Esophagus (tissue), 2 donors: Measurements from ENCODE around the gene IQSEC1. TPM values are rescaled to one million over a fixed set of nuclear protein-coding genes. Genes with fewer than 3 reads are reported as not detected.

Source experiments
- H3K27ac ChIP-seq, 2 donors: one replicate each; pipeline ENCODE4 v1.5.1; 2013; ENCODE audit warnings: low read depth in 2 of 2, mild to moderate bottlenecking in 2 of 2, inconsistent platforms in 1 of 2, low read length in 1 of 2, moderate library complexity in 1 of 2
- H3K27me3 ChIP-seq, 2 donors: one replicate each; pipeline ENCODE4 v1.6.1; 2013; ENCODE audit warnings: low read length in 2 of 2, control low read depth in 1 of 2, mild to moderate bottlenecking in 1 of 2; ENCODE audit not compliant: insufficient read depth in 2 of 2, control insufficient read depth in 1 of 2
- H3K36me3 ChIP-seq, 2 donors: one replicate each; pipeline ENCODE4 v1.6.1; 2013; ENCODE audit warnings: low read length in 1 of 2; ENCODE audit not compliant: control insufficient read depth in 2 of 2, insufficient read depth in 2 of 2
- H3K4me1 ChIP-seq, 2 donors: one replicate each; pipeline ENCODE4 v1.6.1; 2013; ENCODE audit warnings: low read length in 1 of 2; ENCODE audit not compliant: control insufficient read depth in 2 of 2, insufficient read depth in 2 of 2
- H3K4me3 ChIP-seq, 2 donors: one replicate each; pipeline ENCODE4 v1.5.1; 2013; ENCODE audit warnings: low read length in 2 of 2, mild to moderate bottlenecking in 2 of 2, low read depth in 1 of 2, moderate library complexity in 1 of 2
- H3K9me3 ChIP-seq, 2 donors: one replicate each; pipeline ENCODE4 v1.6.1; 2013; ENCODE audit warnings: mild to moderate bottlenecking in 2 of 2, low read depth in 1 of 2, low read length in 1 of 2, moderate library complexity in 1 of 2; ENCODE audit not compliant: control insufficient read depth in 2 of 2, insufficient read depth in 1 of 2
- WGBS, 2 donors: extraction: QIAGEN DNeasy Blood & Tissue Kit; methylation state at CpG; one replicate each; pipeline ENCODE4 v1.1.7; 2013; 5-methylcytosine and 5-hydroxymethylcytosine counted together
- polyA plus RNA-seq, 2 donors: library from polyadenylated mRNA; stranded (reverse); fragments of 200-250 nt; gene quantifications; one replicate each; pipeline ENCODE4 v1.2.3, GENCODE V29; 2013
- donor health status: healthy with polysubstance abuse.
- donor health status: Bipolar disorder and iron deficiency.

The IQSEC1 gene
- polyA plus RNA-seq, 2 donors: 4.1 to 5.2 TPM

GRCh38 chr3:12961697-12962036, 111.6 kb downstream of the IQSEC1 start:
- Histone ChIP-seq H3K4me1 (peaks cover 13 to 24% of the 10 kb centered on the region in 2 donors), H3K27ac (no peak overlapping the region), H3K36me3 (no peaks in the 10 kb centered on the region), H3K27me3 (no peaks in the 10 kb centered on the region), H3K4me3 (no peak overlapping the region), H3K9me3 (no peaks in the 10 kb centered on the region)
- WGBS, 2 donors: 84 to 89% methylated on average over 1 of the region's 1 CpG

GRCh38 chr3:12961007-12961696, 112.1 kb downstream of the IQSEC1 start:
- no peak overlapping the region for H3K27ac ChIP-seq
- WGBS, 2 donors: 82% methylated on average over 4 of the region's 4 CpGs
- no peaks in the 10 kb centered on the region for H3K36me3 ChIP-seq
- no peaks in the 10 kb centered on the region for H3K27me3 ChIP-seq
- H3K9me3 ChIP-seq: no peaks in the 10 kb centered on the region
- peaks cover 11 to 24% of the 10 kb centered on the region in 2 donors for H3K4me1 ChIP-seq
- H3K4me3 ChIP-seq: no peak overlapping the region

GRCh38 chr3:12960497-12960896, 112.7 kb downstream of the IQSEC1 start:
- Histone ChIP-seq H3K4me3 (no peak overlapping the region), H3K9me3 (no peaks in the 10 kb centered on the region), H3K27ac (peak overlapping the region in 1 of 2 donors; percentile 6), H3K36me3 (no peaks in the 10 kb centered on the region), H3K4me1 (peaks cover 10 to 29% of the 10 kb centered on the region in 2 donors), H3K27me3 (no peaks in the 10 kb centered on the region)
- WGBS, 2 donors: 77 to 86% methylated on average over 3 of the region's 3 CpGs

GRCh38 chr3:12959838-12960378, 113.3 kb downstream of the IQSEC1 start:
- Histone ChIP-seq H3K9me3 (no peaks in the 10 kb centered on the region), H3K27me3 (no peaks in the 10 kb centered on the region), H3K27ac (peak overlapping the region in 1 of 2 donors; percentile 6), H3K4me3 (no peak overlapping the region), H3K4me1 (peaks cover 10 to 34% of the 10 kb centered on the region in 2 donors), H3K36me3 (no peaks in the 10 kb centered on the region)
- WGBS, 2 donors: 69% methylated on average over 15 of the region's 15 CpGs

- H3K4me1 ChIP-seq: peaks cover 14 to 39% of the 10 kb centered on the region in 2 donors
- no peaks in the 10 kb centered on the region for H3K27me3 ChIP-seq
- H3K4me3 ChIP-seq: no peak overlapping the region
- peak overlapping the region in 1 of 2 donors; percentile 19 for H3K27ac ChIP-seq
- H3K9me3 ChIP-seq: no peaks in the 10 kb centered on the region
- H3K36me3 ChIP-seq: no peaks in the 10 kb centered on the region
- 65 to 68% methylated on average over 7 of the region's 7 CpGs for WGBS, 2 donors
Observed at GRCh38 chr3:12959410-12959809, 113.8 kb downstream of the IQSEC1 start.

GRCh38 chr3:12957824-12958792, 115.1 kb downstream of the IQSEC1 start:
- H3K9me3 ChIP-seq: no peaks in the 10 kb centered on the region
- WGBS, 2 donors: 86 to 90% methylated on average over 13 of the region's 13 CpGs
- no peak overlapping the region for H3K27ac ChIP-seq
- H3K27me3 ChIP-seq: no peaks in the 10 kb centered on the region
- H3K4me1 ChIP-seq: peaks cover 14 to 39% of the 10 kb centered on the region in 2 donors
- H3K4me3 ChIP-seq: no peak overlapping the region
- H3K36me3 ChIP-seq: no peaks in the 10 kb centered on the region

GRCh38 chr3:12957339-12957738, 115.9 kb downstream of the IQSEC1 start:
- no peak overlapping the region for H3K4me3 ChIP-seq
- peaks cover 14 to 37% of the 10 kb centered on the region in 2 donors for H3K4me1 ChIP-seq
- H3K36me3 ChIP-seq: no peaks in the 10 kb centered on the region
- WGBS, 2 donors: 53 to 68% methylated on average over 8 of the region's 8 CpGs
- H3K9me3 ChIP-seq: no peaks in the 10 kb centered on the region
- H3K27me3 ChIP-seq: no peaks in the 10 kb centered on the region
- H3K27ac ChIP-seq: peak overlapping the region in 1 of 2 donors; percentile 29

- no peaks in the 10 kb centered on the region for H3K9me3 ChIP-seq
- WGBS, 2 donors: 85 to 91% methylated on average over 5 of the region's 5 CpGs
- H3K36me3 ChIP-seq: no peaks in the 10 kb centered on the region
- no peaks in the 10 kb centered on the region for H3K27me3 ChIP-seq
- peaks cover 14 to 36% of the 10 kb centered on the region in 2 donors for H3K4me1 ChIP-seq
- H3K4me3 ChIP-seq: no peak overlapping the region
- no peak overlapping the region for H3K27ac ChIP-seq
Observed at GRCh38 chr3:12956316-12956660, 116.9 kb downstream of the IQSEC1 start.

- peak overlapping the region; percentile 52 to 66 for H3K27ac ChIP-seq
- H3K4me3 ChIP-seq: no peak overlapping the region
- peaks cover 14 to 32% of the 10 kb centered on the region in 2 donors for H3K4me1 ChIP-seq
- no peaks in the 10 kb centered on the region for H3K36me3 ChIP-seq
- H3K27me3 ChIP-seq: no peaks in the 10 kb centered on the region
- no peaks in the 10 kb centered on the region for H3K9me3 ChIP-seq
- WGBS, 2 donors: 79% methylated on average over 14 of the region's 14 CpGs
Observed at GRCh38 chr3:12955651-12956315, 117.4 kb downstream of the IQSEC1 start.
